ENCODE data around the gene TSPAN7.

Gene TSPAN7

GRCh38 chrX:38641197-38641596 is 79.9 kb downstream of the TSPAN7 start:
- TF ChIP-seq TAF1 (IDR thresholded peaks at IDR 0.05; ENCODE audit: borderline replicate concordance, insufficient read depth, low read length) (no peak), SIN3A (IDR thresholded peaks at IDR 0.05; ENCODE audit: borderline replicate concordance, insufficient read depth, low read length) (no peak), FOXP2 (optimal IDR thresholded peaks at IDR 0.05; ENCODE audit: borderline replicate concordance, extremely low read depth, extremely low read length, insufficient read depth) (no peak), POLR2AphosphoS5 (IDR thresholded peaks at IDR 0.05; ENCODE audit: low read depth, low read length) (no peak), REST (IDR thresholded peaks at IDR 0.05; ENCODE audit: insufficient read depth in 1 of 2, low read depth in 2 of 2, low read length in 2 of 2) (no peak)

GRCh38 chrX:38643903-38644302 is 82.6 kb downstream of the TSPAN7 start:
- TF ChIP-seq SIN3A (IDR thresholded peaks at IDR 0.05; ENCODE audit: borderline replicate concordance, insufficient read depth, low read length) (no peak), FOXP2 (optimal IDR thresholded peaks at IDR 0.05; ENCODE audit: borderline replicate concordance, extremely low read depth, extremely low read length, insufficient read depth) (no peak), POLR2AphosphoS5 (IDR thresholded peaks at IDR 0.05; ENCODE audit: low read depth, low read length) (no peak), TAF1 (IDR thresholded peaks at IDR 0.05; ENCODE audit: borderline replicate concordance, insufficient read depth, low read length) (no peak), REST (IDR thresholded peaks at IDR 0.05; ENCODE audit: insufficient read depth in 1 of 2, low read depth in 2 of 2, low read length in 2 of 2) (no peak)

GRCh38 chrX:38646129-38646528 is 84.8 kb downstream of the TSPAN7 start:
- TF ChIP-seq FOXP2 (optimal IDR thresholded peaks at IDR 0.05; ENCODE audit: borderline replicate concordance, extremely low read depth, extremely low read length, insufficient read depth) (no peak), TAF1 (IDR thresholded peaks at IDR 0.05; ENCODE audit: borderline replicate concordance, insufficient read depth, low read length) (no peak), SIN3A (IDR thresholded peaks at IDR 0.05; ENCODE audit: borderline replicate concordance, insufficient read depth, low read length) (no peak), REST (IDR thresholded peaks at IDR 0.05; ENCODE audit: insufficient read depth in 1 of 2, low read depth in 2 of 2, low read length in 2 of 2) (no peak), POLR2AphosphoS5 (IDR thresholded peaks at IDR 0.05; ENCODE audit: low read depth, low read length) (no peak)

GRCh38 chrX:38649221-38649620 is 87.9 kb downstream of the TSPAN7 start:
- no peak for TF ChIP-seq TAF1 (IDR thresholded peaks at IDR 0.05; ENCODE audit: borderline replicate concordance, insufficient read depth, low read length)
- TF ChIP-seq SIN3A (IDR thresholded peaks at IDR 0.05; ENCODE audit: borderline replicate concordance, insufficient read depth, low read length) = no peak
- no peak for TF ChIP-seq REST (IDR thresholded peaks at IDR 0.05; ENCODE audit: insufficient read depth in 1 of 2, low read depth in 2 of 2, low read length in 2 of 2)
- TF ChIP-seq FOXP2 (optimal IDR thresholded peaks at IDR 0.05; ENCODE audit: borderline replicate concordance, extremely low read depth, extremely low read length, insufficient read depth) = no peak
- TF ChIP-seq POLR2AphosphoS5 (IDR thresholded peaks at IDR 0.05; ENCODE audit: low read depth, low read length) = no peak

All from PFSK-1 (cell line).